DMS114 treated with DMSO at 0.1 percent for 48 hours (cell line): Measurements from ENCODE around the gene LMNB1.

Source experiments
- DNase-seq: peaks from one replicate; lab custom pipeline; 2025; ENCODE audit not compliant: unreplicated experiment; lab: John Stamatoyannopoulos, UW

The LMNB1 gene

DNA sequence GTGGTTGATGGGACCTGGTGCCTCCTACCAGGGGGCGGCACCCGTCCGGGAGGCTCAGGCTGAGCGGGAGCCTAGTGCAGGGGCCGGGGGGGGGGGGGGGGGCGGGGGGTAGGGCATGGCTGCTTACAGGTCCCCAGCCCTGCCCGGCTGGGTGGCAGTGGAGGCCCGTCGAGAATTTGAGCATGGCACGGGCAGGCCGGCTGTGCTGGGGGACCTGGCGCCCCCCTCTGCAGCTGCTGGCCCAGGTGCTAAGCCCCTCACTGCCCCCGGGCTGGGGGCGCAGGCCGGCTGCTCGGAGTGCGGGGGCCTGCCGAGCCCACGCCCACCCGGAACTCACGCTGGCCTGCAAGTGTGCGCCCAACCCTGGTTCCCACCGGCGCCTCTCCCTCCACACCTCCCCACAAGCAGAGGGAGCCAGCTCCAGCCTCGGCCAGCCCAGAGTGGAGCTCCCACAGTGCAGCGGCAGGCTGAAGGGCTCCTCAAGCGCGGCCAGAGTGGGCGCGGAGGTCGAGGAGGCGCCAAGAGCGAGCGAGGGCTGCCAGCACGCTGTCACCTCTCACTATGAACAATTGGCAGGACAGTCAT, 77.7 kb downstream of the LMNB1 start:
- DNase-seq: no peak

DNA sequence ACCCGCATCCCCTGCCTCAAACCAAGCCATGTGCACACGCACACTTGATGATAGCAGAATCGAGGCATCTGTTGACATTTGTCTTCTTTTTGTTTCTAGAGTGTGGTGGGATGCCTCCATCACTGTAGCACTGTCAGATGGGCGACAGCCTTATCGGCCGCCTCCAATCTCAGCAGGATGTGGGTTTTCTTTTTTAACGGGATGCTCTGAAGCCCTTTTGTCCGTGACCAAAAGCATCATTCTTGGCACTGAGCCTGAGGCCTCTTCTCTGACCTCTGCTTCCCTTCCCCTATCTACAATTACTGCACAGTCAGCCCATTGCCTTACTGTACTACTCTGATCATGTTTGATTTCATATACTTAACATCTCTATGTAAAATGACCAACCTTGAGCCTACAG, 78.3 kb downstream of the LMNB1 start:
- DNase-seq: no peak

DNA sequence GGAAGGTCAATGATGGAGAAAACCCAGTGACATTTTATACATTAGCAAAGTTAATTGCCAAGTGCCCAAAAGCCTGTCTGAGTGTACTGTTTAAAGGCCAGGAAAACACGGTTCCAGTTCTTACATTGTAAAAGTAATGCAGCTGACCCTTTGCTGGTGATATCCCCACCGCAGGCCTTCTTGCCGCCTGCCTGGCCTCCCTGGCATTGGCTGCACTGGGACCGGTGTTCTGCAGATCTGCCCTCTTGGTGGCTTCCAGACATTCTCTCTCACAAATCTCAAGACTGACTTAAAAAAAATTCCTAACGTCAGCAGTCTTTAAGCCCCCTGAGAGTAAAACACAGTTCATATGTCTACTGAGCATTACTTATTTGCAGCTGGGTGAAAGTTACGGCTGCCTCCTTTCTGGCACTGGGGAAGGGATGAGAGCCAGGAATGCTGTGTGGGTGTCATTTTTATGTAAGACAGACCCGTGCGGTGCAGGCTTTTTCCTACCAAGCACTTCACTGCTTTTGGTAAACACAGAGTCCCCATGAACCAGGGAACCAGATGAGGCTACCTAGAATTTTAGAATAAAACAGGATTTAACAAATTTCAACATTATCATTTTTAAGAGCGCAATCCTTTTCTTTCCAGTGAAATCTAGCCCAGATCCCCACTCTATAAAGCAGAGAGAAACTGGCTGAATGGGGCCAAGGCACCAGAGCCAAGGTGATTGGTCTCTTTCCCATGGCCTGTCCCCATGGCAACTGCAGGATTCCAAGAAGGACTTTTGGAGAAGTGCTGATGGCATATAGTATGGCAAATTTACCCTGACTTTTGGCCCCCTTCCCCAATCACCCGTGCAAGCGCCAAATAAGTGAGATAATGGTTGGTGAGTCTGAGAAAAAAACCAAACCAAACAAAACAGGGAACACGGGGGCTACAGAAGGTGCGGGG, 80.8 kb downstream of the LMNB1 start:
- no peak for DNase-seq

DNA sequence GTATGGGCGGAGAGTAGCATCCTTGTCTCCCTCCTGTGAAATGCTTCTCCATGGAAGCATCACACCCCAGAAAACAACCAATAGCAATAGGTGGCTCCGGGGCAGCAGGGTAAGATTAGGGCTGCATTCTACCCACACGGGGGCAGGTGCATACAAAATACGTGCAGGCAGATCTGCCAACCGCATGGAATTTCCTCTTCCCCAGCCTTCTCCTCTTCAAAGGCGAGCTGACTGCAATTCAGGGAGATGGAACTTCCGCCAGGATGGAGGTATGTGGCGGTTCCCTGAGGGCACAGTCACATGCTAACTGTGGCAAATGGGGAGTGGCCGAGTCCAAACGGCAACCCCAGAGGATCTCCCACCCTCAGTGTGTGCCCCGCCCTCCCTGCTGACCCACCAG, 81.5 kb downstream of the LMNB1 start:
- no peak for DNase-seq

DNA sequence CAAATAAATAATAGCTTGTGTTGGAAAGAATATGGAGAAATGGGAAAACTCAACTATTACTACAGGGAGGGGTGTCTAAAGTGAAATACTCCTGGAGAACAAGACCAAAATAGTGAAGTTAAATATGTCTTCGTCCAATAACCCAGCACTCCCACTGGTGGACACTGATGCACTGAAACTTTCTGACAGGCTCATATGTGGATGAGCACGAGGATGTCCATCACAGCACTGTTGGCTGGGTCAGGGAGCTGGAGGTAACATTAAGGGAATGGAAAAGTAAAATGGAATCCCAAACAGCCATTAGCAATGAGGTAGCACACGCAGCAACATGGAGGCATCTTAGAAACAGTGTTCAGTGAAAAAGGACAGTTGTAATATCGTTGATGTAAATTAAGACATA, 86.5 kb downstream of the LMNB1 start:
- no peak for DNase-seq

DNA sequence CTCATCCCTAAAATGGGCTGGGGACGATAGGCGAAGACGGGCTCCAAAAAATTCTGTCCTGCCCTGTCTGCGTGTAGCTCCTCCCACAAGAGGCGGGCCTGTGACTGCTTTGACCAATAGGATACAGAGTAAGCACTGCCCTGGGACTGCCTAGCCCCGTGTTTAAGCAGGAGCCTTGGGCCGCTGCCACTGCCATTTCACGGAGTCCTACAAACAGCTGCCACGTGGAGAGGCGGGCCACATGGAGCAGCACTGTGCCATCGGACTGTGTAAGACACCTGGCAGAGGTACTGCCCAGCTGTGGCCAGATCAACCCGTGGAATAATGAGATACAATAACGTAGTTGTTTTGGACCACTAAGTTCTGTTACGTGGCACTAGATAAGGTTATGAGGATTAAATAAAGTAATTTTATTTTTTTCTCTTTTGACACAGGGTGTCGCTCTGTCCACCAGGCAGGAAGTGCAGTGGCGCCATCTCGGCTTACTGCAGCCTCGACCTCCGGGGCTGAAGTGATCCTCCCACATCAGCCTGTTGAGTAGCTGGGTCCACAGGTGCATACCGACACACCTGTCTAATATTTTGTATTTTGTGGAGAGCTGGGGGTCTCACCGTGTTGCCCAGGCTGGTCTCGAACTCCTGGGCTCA, 87.2 kb downstream of the LMNB1 start:
- DNase-seq: no peak

DNA sequence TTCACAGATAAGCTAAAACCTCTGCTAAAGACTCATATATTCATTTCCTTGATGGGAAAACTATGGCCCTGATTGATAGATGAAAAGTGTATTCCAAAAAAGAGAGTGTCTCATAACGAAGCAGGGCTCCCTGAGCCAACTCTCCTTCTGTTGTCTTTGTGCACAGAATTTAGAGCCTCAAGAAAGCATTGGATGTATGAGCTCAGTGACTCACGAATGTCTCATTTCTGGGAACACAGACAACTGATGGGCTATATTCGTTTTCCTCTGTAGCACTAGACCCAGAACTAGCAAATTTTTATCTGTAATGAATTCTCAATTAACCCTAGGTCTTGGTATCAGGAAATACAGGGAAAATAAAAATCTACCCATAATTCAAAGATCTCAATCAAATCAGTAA, 88.4 kb downstream of the LMNB1 start:
- DNase-seq: no peak

DNA sequence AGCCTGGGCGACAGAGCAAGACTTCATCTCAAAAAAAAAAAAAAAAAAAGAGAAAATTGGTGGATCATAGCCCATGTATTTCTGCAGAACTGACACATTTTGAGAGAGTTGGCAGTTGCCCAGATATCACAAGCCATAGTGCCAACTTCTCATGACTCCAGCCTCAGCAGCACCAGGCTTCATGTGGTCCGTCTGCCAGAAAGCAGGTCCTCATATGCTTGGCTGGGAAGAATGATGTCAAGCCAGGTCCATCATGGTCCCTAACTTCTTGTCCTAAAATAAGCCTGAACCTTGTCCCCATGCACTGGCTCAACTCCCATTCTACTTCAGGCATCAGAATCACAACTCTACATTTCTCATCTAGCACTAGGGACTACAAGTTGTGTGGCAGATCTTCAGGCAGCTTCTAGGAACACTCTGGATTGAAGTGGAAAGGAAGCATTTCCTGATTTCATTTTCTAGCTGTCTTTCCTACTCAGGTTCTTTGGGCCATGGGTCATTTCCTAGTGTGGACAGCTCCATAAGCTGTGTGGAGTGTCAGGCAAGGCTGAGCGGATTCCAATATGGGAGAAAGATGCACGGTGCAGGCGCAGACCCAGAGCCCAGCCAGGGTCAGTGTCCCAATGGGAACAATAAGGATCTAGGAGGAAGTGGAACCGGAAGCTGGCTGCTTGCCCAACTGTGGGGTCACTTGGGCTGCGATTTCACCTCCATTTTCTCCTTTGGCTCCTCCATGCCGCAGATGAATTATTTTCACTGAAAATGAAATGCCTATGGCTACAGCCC, 90.1 kb downstream of the LMNB1 start:
- no peak for DNase-seq

DNA sequence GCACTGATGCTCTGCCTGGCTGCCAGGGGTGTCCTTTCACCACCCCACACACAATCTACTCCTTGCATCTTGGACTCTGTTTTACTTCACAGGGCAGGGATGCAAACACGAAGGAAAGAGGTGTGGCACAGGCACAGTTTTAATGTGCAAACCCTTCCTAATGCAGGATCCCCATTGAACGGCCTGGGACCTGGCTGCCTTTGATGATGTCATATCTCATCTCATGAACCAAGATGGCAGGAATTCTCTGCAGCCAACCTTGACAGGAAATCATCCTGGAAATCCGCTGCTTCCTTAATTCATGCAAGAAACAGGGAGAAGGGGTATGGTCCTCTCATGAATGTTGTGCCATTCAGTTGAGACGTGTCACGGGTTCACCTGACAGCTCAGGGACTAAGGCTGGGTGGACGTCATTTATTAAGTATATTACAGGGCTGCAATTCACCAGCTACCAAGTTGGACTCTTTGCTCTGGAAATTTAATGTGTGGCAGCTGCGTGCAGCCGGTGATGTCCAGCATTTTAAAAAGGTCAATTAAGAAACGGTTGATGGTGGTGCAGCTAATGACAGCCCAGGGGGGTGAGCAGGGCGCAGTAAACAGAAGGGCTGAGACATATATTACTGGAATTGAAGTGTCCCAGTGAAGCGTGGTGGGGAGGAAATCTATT, 91.5 kb downstream of the LMNB1 start:
- no peak for DNase-seq

DNA sequence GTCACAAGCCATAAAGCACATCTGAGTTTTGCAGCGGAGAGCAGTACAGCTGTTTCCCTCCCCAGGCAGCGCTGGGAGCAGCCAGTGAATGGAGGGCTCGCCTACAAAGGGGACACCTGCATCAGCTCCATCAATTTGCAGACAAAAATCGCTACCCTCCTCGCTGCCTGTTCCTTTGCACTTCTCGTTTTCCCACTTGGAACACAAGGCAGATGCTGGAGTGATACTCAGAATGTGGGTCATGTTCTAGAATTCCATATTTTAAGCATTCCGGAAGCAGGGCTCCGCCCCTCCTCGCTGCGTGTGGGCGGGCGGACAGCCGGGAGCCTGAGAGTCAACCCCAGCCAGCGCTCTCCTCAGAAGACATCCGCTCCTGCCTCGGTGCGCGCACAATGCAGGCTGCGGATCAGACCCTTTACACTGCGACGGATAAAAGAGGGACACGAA, 92.1 kb downstream of the LMNB1 start:
- DNase-seq: no peak

DNA sequence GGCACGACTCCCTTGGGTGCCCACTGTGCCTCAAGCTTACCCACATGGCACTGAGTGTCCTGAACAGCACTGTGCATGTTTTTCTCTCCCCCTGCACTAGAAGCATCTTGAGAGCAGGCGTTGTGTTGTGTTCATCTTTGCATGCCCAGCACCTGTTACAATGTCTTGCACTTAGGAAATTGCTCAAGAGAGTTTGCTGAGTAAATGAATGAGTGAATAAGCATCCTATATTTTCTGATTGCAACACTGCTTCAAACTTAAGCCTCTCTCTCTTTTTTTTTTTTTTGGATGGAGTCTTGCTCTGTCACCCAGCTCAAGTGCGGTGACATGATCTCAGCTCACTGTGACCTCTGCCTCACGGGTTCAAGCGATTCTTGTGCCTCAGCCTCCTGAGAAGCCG, 94.5 kb downstream of the LMNB1 start:
- no peak for DNase-seq

DNA sequence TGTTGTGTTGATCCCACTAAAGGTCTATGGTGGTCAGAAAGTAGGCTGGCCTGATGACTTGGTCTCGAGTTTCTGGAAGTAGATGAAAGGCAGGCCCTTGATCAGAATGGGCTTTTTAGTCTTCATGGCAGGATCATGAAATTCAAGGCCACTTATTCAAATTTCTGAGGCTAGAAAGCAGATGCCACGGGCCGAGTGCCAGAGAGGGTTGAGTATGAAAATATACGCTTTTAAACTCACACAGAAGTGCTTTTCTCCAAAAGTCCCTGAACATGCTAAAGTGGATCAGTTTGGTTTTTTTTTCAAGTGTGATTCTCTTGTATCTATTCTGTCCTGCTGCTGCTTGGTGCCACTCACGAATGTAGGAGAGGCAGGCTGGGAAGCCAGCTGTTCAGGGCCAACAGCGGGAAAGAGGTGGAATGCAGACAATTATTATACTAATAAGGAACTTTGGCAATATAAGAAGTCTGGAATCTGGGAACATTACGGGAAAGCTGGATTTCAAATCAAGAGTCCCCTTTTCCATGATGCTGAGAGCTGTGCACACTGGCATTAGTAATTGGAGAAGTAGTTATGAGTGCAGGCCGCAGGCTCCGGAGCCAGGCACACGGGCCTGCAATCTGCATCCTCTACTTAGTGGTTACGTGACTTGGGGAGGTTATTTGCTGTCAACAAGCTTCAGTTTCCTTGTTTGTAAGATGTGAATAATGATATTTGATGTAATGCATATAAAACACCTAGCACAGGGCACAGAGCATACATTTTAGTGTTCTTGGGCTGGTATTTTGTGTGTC, 95.8 kb downstream of the LMNB1 start:
- no peak for DNase-seq

DNA sequence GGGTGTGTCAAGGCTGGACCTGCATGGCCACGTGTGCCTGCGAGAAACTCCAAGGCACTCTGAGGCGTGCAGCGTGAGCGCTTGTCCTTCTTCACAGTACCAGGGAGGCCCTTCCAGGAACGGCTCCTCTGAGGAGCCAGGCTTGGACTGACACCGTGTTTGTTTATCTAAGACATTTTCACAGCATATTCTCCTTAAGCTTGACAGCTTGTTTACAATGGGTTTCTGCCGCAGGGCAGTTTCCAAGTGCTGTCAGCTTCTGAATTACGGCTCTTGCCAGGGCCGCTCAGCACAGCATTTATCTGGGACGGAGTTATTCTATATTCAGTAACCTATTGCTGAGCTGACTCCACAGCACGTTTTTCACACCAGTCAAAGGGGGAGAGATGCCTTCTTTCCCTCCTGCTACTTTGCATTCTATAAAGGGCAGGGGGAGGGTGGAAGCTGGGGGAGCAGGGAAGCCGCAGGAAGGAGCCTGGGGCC, 98.4 kb downstream of the LMNB1 start:
- DNase-seq: no peak

DNA sequence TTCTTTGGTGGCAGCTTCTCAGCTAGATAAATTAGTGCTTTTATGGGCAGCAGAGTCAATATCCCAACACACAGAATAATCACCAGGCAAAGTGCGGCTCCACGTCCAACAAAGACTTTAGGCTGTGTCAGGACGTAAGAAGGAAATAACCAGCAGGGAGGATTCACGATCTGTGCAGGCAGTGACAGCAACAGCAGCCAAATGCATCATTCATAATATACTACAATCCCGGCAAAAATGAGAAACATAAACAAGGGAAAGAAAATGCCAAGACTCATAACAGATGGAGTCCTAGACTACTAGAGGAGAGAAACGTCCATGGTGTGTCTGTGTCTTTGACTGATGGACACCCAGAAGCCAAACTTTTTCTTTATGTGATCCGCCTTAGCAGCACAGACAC, 100.7 kb downstream of the LMNB1 start:
- DNase-seq: no peak

DNA sequence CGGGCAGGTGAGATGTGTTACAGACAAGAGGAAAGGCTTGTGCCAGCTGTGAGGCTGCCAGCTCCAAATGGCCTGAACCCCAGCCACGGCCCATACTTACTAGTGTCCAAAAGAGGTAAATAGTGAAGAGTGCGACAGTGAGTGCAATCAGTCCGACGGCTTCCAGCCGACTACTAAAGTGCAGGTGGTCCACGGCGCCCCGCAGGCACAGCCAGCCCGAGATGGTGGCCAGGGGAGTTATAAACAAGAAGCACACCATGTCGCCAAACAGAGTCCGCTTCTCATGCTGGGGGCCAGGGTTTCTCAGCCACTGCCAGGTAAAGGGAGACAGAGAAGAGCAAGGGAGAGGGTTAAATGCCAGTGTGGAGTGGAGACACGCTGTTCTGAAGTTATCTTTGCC, 101.1 kb downstream of the LMNB1 start:
- no peak for DNase-seq

DNA sequence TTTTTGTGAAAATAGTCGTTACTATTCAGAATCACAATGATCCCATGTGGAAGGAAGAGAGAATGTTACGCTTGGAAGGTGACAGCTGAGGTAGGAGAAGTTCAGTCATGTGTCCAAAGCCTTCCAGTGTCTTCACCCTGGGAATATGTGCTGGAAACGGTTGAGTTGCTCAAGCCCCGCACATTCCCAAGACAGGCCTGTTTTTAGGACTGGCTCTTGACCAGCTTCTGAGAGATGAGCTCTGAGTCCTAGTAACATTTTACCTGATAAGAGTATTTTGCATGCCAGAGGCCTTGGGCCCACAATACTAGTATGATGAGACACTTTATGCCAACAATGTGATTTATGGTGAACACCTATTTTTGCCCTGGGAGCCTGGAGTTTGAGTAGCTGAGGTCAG, 101.7 kb downstream of the LMNB1 start:
- DNase-seq: no peak

DNA sequence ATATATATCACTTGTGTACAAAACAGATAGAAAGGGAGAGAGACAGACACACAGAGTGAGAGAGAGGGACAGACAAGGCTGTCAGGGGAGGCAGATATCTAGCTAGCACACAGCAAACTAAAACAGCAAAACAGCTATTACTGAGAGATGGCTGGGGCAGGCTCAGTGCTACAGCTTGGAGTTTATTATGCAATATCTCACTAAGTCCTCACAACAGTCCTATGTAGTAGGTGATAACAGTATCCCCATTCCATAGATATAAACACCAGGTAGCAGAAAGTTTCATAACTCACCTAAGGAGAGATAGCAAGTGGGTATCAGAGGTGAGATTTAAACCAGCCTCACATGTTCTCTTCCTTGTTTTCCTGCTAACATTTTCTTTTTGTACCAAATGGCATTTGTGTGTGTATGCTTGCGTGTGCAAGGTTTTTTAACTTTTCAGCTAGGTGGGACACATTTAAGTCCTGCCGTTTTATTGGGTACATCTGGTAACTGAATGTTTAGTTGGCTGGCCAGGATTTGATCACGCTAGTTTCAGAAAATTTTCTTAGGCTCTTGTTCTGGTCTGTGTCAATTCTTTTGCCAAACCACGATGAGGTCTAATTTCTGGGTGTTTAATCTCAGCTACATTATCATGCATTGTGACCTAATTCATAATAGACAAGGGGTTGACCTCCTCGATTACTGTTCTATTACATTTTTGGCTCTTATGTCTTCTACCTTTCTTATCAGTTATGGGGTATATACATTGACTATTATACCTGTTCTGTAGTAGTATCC, 105.1 kb downstream of the LMNB1 start:
- no peak for DNase-seq

DNA sequence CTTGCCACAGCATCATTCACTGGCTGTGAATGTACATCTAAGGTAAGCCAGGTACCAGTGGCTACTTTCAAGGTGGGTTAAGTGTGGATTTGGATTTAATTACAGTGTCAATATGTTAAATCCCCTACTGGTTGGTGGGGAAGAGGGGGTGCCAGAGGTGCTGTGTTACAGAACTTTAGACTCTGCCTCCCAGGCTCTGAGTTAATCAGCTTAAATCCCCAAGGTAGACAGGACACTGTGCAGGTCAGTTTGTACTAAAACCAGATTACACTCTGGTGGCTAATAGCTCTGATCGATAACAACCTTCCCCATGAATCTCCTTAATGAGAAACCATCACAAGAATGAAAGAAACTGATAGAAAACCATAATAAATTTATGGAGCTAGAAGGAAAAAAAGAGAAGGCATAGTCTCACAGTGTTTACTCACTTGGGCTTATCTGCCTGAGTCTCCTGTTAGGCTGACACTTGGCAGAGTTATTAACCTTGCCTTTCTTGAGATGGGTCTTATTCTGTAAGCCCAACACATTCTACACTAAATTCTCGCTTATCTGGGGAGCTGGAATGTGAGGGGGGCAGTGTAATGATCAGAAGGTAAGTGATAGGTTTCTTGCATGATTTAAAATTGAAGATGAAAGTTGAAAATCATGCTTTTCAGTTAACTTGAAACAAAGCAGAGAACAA, 106.8 kb downstream of the LMNB1 start:
- DNase-seq: no peak
